Stomach (tissue), 4 donors: Measurements from ENCODE around the gene KANK3.
"Not testable (repeated sequence)": the region's sequence is repeated elsewhere in the genome, so short reads cannot be mapped to it uniquely, and the experiment has no call there.

Experiments
- EP300 ChIP-seq: sonication (generic); formaldehyde crosslinking; IDR thresholded peaks from one replicate; pipeline ENCODE4 v1.6.1; 2017; ENCODE audit warnings: antibody characterized with exemption
- POLR2A ChIP-seq, 4 donors: fragments of 450-650 bp; IDR thresholded peaks; one replicate each; pipeline ENCODE4 v1.6.1; 2016; ENCODE audit warnings: antibody characterized with exemption in 4 of 4, control low read depth in 2 of 4, mild to moderate bottlenecking in 1 of 4, moderate library complexity in 1 of 4
- POLR2AphosphoS5 ChIP-seq, 3 donors: sonication (generic); formaldehyde crosslinking; IDR thresholded peaks; one replicate each; pipeline ENCODE4 v1.6.1; 2016; ENCODE audit warnings: antibody characterized with exemption in 3 of 3
- TF ChIP-seq, protein P1 (sequence below), 7 experiments: fragments of 450-650 bp in 4 of 7; fragments of 200-600 bp in 3 of 7; sonication (generic) in 3 of 7; IDR thresholded peaks; one replicate each; pipeline ENCODE4 v1.5.1; 2016 to 2019; ENCODE audit warnings: antibody characterized with exemption in 7 of 7, control low read depth in 2 of 7, mild to moderate bottlenecking in 1 of 7

DNA sequence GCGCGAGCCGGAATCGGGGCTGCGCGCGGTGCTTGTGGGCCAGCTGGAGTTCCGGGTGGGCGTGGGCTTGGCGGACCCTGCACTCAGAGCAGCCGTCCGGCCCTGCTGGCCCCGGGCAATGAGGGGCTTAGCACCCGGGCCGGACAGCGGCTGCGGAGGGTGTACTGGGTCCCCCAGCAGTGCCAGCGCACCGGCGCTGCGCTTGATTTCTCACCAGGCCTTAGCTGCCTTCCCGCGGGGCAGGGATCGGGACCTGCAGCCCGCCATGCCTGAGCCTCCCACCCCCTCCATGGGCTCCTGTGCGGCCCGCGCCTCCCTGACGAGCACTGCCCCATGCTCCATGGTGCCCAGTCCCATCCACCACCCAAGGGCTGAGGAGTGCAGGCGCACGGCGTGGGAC is 32.7 kb upstream of the KANK3 start:
- TF ChIP-seq, protein P1, sequence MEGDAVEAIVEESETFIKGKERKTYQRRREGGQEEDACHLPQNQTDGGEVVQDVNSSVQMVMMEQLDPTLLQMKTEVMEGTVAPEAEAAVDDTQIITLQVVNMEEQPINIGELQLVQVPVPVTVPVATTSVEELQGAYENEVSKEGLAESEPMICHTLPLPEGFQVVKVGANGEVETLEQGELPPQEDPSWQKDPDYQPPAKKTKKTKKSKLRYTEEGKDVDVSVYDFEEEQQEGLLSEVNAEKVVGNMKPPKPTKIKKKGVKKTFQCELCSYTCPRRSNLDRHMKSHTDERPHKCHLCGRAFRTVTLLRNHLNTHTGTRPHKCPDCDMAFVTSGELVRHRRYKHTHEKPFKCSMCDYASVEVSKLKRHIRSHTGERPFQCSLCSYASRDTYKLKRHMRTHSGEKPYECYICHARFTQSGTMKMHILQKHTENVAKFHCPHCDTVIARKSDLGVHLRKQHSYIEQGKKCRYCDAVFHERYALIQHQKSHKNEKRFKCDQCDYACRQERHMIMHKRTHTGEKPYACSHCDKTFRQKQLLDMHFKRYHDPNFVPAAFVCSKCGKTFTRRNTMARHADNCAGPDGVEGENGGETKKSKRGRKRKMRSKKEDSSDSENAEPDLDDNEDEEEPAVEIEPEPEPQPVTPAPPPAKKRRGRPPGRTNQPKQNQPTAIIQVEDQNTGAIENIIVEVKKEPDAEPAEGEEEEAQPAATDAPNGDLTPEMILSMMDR (IDR thresholded peaks at IDR 0.05) = not testable (repeated sequence)
- not testable (repeated sequence) for TF ChIP-seq POLR2A (IDR thresholded peaks at IDR 0.05); POLR2AphosphoS5 (IDR thresholded peaks at IDR 0.05); EP300
